Stimulated activated CD4-positive, alpha-beta T cell treated with anti-CD3 and anti-CD28 coated beads, Interleukin-1b, Interleukin-23, amount 100 ng/mL, for 1 hour (primary cell): ENCODE results near the gene RNF213.
"Not testable (repeated sequence)": the region's sequence is repeated elsewhere in the genome, so short reads cannot be mapped to it uniquely, and the experiment has no call there.

Source experiments
- DNase-seq, 2 donors: peaks; one replicate each; pipeline ENCODE4 v3.0.0-alpha.2; 2020; ENCODE audit warnings: low read depth in 2 of 2

Gene RNF213

DNA sequence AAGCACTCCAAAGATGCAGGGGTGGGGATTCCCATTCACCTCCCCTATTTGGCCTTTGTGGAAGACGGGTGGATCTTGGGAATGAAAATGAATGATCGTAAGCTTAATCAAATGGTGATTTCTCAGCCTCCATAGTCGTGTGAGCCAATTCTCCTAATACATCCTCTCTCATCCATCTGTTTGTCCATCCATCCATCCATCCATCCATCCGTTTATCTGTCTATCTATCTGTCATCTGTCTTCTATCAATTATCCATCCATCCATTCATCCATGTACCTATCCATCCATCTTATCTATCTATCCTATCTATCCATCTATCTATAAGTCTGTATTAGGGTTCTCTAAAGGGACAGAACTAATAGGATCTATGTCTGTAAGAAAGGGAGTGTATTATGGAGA, 7.8 kb downstream of the RNF213 start:
- no peak for DNase-seq

DNA sequence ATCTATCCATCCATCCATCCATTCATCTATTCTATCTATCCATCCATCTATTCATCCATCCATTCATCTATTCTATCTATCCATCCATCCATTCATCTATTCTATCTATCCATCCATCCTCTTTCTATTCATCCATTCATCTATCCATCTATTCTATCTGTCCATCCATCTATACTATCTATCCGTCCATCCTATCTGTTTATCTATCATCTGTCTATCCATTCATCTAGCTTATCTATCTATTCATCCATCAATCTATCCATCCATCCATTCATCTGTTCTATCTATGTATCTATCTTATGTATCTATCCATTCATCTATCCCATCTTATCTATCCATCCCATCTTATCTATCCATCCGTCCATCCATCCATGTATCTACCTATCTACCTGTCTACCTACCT, 8.8 kb downstream of the RNF213 start:
- no peak for DNase-seq

DNA sequence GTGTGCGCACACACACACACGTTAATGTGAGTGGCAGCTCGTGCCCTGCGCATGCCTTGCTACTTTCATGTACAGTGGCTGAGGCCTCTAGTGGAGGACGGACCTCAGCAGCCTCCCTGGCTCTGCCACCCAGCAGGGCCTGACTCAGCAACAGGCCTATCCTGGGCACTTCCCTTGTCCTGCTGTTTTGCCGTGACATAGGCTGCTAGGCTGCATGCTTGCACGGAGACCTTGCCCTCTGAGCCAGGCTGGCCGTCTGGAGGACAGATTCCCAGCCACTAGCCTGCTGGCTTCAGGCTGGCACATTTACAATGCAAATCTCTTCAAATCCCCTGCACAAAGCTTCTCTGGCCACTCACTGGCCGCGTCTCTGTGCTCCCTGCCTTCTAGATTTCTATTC, 9.5 kb downstream of the RNF213 start:
- no peak for DNase-seq

- no peak for DNase-seq
Measured at GRCh38 chr17:80270836-80271235, 10.2 kb downstream of the RNF213 start.

DNA sequence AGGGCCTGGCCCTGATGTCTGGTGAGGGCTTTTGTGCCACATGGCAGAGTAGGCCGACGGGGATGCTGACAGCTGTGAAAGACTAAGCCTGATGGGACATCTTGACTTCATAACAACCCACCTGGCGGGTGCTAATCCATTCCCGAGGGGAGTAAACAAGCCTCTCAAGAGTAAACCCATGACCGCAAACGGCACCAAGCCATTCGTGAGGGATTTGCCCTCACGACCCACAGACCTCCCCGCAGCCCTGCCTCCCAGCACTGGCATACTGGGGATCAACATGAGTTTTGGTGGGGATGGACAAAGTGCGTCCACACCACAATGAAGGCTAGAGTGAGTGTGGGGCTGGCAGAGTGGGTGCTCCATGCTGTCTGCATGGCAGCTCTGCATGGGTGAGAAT, 11.7 kb downstream of the RNF213 start:
- DNase-seq, result no peak

DNA sequence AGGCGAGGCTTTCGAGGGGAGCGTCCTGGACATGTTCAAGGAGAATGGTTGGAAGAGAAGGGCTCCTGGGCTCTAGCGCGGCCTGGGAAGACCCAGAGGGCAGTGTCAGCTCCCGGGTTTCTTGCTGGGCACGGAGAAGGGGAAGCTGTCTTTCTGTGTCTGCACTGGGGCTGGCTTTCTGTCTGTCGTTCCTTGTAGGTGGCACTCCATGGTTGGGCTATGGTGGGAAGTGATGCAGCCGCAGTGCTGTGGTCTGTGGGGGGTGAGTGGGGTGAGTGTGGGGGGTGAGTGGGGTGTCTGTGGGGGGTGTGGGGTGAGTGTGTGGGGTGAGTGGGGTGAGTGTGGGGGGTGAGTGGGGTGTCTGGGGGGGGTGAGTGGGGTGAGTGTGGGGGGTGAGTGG, 13.7 kb downstream of the RNF213 start:
- no peak for DNase-seq

- no peak for DNase-seq
Measured at GRCh38 chr17:80274871-80275449, 14.3 kb downstream of the RNF213 start.

- not testable (repeated sequence) for DNase-seq
Measured at GRCh38 chr17:80275857-80276256, 15.2 kb downstream of the RNF213 start.

DNA sequence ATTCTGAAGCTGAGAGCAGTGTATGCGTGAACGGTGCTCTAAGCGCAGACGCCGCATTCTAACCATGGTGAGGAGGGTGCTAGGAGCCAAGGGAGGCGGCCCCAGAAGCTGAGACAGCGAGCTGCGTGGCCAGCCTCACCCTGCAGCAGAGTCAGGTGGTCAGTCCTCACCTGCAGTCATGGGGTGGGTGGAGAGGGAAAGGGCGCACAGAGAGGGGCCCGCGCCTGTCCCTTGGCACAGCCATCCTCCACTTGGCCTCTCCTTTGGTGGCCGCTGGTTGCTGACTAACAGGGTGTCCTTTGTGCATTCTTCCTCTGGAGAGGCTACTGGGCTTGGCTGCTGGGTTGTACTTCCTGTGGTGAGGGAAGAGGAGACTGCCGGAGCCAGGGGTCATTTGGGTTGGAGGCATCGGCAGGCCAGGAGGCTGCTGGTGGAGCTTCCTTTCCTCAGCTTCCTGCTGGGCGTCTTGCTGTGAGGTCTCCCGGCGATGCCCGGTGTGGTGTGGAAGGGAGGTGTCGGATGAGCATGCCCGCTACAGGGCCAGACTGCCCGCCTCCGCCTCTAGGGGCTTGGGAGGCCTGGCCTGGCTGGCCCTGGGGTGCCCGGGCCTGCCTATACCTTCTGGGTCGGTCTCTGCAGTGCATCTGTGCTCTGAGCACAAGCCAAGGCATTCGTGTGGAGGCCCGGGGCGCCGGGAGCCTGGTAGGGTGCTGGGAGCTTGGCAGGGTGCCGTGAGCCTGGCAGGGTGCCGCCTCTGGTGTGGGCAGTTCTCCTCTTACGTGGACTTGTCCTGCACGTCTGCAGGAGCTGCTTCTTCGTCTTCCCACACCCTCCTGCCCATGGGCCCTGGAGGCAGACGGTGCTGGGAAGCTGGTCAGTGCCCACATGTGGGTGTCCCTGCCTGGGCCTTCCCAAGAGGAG, 17.4 kb downstream of the RNF213 start:
- DNase-seq, result no peak

DNA sequence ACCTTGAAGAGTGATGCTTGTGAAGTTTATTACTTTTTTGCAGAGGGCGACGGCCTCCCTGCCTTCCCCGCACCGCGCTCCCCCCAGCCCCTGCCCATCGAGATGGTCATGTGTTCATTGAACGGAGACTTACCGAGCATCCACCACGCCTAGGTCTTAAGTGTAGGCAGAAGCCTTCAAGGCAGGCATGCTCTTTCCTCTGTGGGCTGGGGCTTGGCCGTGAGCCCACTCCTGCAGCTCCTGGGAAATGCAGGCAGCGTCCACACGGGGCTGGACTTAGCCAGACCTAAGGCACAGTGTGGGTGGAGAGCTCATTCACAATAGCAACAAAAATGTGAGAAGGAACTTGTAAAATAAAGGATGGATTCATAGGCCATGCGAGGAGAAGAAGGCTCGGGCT, 19.2 kb downstream of the RNF213 start:
- no peak for DNase-seq

- DNase-seq, result no peak
Measured at GRCh38 chr17:80281516-80281915, 20.9 kb downstream of the RNF213 start.

- no peak for DNase-seq
Measured at GRCh38 chr17:80283116-80283852, 22.6 kb downstream of the RNF213 start.

DNA sequence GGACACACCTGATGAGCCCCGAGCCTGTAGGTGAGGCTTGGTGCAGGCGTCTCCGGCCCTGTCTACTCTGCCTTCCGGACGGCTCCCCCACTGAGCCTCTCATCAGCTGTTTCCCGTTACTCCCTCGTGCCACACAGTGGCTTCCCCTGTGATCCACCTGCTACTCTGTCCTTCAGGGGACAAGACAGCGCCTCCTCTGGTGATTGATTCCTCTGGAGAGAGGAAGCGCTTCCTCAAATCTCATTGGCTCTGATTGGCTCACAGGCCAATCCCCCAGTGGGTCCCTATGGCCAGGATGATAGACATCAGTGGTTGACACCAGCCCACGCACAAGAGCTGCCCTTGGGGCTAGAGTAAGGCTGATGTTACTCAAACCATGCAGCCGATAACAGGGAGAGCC, 24.0 kb downstream of the RNF213 start:
- DNase-seq, result no peak

DNA sequence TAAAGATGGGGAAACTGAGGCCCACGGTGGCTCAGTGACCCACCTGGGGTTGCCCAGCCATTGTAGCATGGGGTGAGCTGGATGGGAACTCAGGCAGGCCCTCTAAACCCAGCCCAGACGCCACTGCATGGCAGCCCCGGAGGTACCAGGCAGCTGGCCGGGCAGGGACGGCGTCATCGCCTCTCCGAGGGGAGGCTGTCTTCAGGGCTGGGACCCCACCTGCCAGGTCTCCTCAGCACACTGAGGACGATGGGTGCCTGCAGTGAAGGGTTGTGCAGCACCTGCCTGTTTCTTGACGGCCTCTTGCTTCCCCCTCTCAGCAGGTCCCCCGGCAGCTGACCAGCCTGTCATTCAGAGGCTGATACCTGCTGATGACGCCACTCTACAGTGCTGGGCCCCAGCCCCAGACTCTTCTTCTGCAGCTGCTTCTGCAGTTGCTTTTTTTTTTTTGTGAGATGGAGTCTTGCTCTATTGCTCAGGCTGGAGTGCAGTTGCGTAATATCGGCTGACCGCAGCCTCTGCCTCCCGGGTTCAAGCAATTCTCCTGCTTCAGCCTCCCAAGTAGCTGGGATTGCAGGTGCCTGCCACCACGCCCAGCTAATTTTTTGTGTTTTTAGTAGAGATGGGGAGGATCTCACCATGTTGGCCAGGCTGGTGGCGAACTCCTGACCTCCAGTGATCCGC, 24.7 kb downstream of the RNF213 start:
- DNase-seq, result no peak

GRCh38 chr17:80286638-80286960, 25.9 kb downstream of the RNF213 start:
- no peak for DNase-seq

DNA sequence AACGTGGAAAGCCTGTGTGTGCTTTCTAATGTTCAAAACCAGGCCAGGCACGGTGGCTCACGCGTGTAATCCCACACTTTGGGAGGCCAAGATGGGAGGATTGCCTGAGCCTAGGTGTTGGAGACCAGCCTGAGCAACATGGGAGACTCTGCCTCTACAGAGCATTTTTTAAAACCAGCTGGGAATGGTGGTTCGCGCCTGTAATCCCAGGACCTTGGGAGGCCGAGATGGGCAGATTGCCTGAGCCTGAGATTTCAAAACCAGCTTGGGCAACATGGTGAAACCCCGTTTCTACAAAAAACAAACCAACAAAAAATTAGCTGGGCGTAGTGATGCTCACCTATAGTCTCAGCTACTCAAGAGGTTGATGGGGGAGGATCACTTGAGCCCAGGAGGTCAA, 26.4 kb downstream of the RNF213 start:
- no peak for DNase-seq

DNA sequence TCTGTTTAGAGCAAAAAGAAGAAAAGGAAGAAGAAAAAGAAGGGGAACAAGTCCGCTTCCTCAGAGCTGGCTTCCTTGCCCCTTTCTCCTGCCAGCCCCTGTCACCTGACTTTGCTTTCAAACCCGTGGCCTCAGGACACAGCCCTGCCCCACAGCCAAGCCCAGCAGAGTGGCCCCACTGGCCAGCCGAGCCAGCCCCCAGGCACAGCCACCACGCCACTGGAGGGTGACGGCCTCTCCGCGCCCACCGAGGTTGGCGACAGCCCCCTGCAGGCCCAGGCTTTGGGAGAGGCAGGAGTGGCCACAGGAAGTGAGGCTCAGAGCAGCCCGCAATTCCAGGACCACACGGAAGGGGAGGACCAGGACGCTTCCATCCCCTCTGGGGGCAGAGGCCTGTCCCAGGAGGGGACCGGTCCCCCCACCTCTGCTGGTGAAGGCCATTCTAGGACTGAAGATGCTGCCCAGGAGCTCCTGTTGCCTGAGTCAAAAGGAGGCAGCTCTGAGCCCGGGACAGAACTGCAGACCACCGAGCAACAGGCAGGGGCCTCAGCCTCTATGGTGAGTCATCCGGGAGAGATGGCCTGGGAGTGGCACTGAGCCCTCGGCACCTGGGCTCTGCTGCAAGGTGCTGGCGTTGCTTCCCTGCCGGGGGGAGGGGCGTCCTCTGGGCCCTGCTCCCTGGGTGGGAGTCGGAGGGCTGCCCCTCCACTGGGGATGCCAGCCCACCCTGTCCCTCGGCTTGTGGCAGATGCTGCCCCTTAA, 27.3 kb downstream of the RNF213 start:
- DNase-seq, result no peak

GRCh38 chr17:80289616-80290015, 29.0 kb downstream of the RNF213 start:
- no peak for DNase-seq

GRCh38 chr17:80290156-80290555, 29.5 kb downstream of the RNF213 start:
- DNase-seq, result no peak

GRCh38 chr17:80291260-80291659, 30.6 kb downstream of the RNF213 start:
- DNase-seq, result no peak

DNA sequence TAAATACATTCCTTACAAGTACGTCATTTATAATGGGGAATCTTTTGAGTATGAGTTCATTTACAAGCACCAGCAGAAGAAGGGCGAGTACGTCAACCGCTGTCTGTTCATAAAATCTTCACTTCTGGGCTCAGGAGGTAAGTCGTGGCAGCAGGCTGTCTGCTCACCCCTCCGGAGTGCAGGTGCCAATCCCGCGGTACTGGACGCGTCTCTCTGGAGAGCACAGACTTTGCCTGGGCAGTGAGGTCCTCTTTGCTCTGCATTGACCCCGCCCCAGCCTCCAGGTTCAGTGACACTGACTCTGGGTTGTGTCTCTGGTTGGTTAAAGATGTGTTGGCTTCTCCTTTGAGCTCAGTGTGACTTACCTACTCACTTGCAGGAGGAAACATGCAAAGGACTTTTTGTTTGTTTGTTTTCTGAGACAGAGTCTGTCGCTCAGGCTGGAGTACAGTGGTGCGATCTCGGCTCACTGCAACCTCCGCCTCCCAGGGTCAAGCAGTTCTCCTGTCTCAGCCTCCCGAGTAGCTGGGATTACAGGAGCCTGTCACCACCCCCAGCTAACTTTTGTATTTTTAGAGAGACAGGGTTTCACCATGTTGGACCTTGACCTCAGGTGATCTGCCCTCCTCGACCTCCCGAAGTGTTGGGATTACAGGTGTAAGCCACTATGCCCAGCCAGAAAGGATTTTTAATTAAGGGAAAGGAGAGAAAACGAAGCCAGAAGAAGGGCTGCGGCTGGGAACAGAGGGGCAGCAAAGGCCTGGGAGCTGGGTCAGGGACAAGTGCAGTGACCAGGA, 31.2 kb downstream of the RNF213 start:
- DNase-seq, result no peak
